HG03135 (cell line): ENCODE measurements around the gene NDUFAF8.

Experiments
- ATAC-seq: cut with Tn5 transposase; IDR thresholded peaks from one replicate; pipeline ENCODE4 v1.9.1; 2021; ENCODE audit warnings: mild to moderate bottlenecking, moderate library complexity; ENCODE audit not compliant: unreplicated experiment

The NDUFAF8 gene

GRCh38 chr17:81238815-81239713 is at the start of gene NDUFAF8, which contains the start of gene TEPSIN:
Gene NDUFAF8 (plus strand): TSS chr17:81239318. CDS start chr17:81239364, 46 bp downstream.
Gene TEPSIN (minus strand): TSS chr17:81239055. CDS start chr17:81239033, 22 bp downstream.
- peak; percentile 90 for ATAC-seq

DNA sequence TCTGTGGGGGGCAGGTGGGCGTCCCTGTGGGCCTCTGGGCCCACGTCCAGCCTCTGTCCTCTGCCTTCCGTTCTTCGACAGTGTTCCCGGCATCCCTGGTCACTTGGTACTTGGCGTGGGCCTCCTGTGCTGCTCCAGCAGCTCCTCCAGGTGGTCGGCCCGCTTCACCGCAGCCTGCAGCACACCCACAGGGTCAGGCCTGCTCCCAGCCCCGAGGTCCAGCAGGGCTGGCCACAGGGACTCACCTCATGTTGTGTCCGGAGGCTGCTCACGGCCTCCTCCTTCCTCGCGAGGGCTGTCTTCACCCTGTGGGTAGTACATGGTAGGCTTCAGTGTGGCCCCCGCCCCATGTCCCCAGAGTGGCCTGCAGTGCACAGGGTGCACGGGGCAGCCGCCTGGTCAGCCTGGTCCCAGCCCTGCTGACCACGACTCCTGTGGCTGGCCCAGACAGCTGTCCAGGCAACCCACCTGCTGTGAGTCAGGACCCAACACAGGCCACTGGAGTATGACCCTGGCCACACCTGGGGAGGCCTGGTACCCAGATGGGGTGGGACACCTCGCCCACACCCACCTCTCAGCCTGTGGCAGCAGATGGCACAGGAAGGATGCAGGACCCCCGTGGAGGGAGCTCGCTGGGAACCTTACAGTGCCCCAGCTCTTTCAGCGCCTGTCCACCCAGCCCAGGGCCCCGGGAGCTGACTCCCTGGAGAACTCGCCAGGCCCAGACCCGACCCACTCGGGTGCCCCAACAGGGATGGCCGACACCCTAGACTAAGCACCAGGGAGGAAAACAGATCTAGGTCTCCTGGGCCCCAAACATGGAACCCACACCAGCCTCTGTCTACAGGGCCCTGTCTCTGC is 49.2 kb upstream of the NDUFAF8 start:
- ATAC-seq = no peak

GRCh38 chr17:81190591-81190990 is 48.5 kb upstream of the NDUFAF8 start:
- no peak for ATAC-seq

DNA sequence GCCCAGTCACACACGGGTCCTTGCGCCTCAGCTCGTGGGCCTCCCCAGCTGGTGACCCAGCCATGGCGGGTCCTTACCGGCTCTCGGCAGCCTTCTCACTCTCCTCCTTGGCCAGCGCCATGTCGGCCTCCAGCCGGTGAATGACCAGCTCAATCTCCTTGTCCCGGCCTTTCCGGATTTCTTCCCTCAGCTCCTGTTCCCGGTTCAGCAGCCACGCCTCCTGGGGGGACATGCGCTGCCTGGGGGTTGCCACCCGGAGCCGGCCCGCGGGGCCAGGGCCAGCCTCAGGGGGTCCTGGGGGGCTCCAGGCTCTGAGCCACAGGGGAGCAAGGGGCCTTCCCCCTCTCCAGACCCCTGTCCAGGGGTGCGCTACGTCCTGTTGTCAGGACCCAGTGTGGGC is 48.0 kb upstream of the NDUFAF8 start:
- ATAC-seq = no peak

DNA sequence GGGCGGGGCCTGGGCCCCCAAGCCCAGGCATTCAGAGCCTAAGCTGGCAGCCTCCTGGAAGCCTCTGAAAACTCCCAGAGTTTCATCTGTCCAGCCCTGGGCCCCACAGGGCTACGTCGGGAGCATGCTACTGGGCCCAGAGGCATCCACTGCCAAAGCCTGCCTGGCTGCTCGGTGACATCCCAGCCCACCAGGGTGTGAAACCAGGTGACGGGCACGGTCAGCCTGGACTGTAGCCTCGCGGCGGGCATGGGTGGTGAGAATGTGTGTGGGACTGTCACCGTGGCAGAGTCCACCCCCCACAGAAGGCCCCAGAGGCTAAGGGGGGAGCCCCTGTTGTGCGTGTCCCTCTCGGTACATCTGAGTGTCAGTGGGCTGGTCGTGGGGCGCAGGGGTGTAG is 47.5 kb upstream of the NDUFAF8 start:
- no peak for ATAC-seq

- no peak for ATAC-seq
Observed at GRCh38 chr17:81192386-81193050, 46.6 kb upstream of the NDUFAF8 start.

- ATAC-seq = no peak
Observed at GRCh38 chr17:81193051-81193410, 46.1 kb upstream of the NDUFAF8 start.

- ATAC-seq = no peak
Observed at GRCh38 chr17:81193470-81194224, 45.5 kb upstream of the NDUFAF8 start.

DNA sequence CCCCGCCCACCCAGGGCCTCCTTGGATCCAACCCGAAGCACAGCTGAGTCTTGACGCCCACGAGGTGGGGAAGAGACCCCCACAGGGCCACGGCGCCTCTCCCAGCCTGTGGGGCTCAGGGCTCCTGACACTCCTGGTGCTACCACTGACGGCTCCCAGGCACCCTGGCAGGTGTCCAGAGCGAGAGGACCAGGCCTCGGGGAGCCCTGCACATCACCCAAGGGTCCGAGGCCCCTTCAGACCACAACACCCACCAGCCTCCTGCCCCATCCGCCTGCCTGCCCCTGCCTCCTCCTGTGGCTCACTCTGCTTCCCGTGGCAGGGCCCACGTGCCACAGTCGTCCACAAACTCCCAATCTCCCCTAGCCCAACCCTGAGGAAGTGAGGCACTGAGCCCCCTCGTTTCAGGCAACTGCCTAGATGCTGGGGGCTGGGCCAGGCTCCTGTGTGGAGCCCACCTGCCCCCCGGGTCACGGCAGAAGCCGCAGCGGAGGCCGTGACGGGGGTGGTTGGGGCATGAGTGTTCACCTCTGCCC is 44.8 kb upstream of the NDUFAF8 start:
- ATAC-seq = no peak

DNA sequence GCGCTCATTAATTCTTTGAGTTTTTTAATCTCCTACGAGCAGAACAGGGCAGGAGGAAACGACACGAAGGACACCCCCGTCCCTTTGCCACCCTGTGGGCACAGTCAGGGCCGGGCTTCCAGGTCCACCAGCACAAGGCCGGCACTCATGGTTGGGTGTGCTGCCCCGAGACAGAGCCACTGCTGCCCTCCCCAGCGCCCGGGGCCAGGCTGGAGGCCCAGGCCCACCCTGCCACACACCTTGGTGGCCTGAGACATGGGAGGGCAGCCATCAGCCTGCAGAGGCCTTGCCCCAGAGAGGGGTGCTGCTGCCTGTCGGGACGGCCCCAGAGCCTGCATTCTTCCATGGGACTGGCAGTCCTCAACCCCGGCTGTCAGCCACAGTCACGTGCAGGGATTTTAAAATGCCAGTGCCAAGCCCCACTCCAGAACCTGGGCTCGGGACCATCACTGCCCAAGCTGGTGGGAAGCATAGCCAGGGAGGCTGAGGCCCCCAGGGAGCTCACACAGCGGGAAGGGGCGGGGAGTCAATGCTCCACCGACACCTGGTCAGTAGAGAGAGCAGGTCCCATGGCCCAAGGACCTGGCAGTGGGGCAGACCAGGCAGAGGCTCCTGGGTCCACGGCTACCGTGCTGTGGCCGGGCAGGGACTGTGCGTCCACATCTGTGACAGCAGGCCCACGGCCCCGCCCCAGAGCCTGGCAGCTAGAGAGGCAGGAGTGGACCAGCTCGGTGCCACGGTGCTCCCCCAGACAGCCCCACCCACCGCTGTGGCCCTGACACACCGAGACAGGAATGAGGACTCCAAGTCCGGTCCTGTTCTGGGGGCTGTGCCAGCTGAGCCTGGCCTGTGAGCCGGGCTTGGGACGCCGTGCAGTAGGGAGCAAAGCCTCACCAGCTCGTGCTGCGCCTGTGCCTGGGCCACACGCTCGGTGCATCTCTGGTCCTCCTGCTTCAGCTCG is 43.9 kb upstream of the NDUFAF8 start:
- ATAC-seq = no peak

GRCh38 chr17:81195941-81196495 is 43.1 kb upstream of the NDUFAF8 start:
- ATAC-seq = no peak

- ATAC-seq = no peak
Observed at GRCh38 chr17:81196505-81197408, 42.4 kb upstream of the NDUFAF8 start.

DNA sequence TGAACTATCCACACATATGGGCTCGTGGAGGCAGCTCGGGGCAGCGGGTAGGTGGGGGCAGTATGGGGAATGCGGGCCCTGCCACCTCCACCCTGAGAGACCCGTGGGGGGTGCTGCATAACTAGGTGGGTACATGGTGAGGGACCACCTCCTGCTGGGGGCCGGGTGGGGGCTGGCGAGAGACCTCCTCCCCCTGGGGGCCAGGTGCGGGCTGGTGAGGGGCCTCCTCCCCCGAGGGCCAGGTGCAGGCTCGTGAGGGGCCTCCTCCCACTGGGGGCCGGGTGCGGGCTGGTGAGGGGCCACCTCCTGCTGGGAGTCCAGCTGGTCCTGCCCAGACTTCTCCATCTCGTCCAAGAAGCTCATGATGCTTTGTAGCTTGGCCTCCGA is 41.7 kb upstream of the NDUFAF8 start:
- no peak for ATAC-seq

DNA sequence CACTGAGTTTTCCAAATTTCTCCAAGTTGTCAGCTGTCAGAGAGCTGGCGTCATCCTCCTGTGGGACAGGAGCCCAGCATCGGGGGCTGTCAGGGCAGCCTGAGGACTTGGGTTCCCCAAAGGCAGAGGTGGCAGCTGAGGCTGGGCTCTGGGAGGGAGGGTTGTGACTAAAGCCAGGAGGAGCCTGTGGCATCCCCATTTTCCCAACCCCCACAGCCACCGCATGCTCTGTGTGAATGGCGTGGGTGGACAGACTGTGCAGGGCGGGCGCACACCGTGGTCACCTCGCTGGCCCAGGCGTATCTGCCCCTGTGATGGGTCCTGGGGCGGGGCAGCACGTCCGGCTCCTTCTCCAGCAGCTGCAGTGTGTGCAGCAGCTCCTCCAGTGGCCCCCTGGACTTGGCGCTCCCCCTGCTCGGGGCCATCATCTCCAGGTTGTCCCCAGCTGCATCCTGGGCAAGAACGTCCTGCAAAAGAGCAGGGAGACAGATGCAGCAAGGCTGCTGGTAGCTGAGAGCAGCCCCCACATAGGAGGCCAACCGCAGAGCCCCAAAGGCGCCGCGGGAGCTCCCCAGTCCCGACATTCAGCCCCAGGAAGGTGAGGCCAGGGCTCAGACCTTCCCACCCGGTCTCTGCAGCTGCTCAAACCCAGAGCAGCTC is 41.2 kb upstream of the NDUFAF8 start:
- no peak for ATAC-seq

- no peak for ATAC-seq
Observed at GRCh38 chr17:81198826-81199481, 40.2 kb upstream of the NDUFAF8 start.

DNA sequence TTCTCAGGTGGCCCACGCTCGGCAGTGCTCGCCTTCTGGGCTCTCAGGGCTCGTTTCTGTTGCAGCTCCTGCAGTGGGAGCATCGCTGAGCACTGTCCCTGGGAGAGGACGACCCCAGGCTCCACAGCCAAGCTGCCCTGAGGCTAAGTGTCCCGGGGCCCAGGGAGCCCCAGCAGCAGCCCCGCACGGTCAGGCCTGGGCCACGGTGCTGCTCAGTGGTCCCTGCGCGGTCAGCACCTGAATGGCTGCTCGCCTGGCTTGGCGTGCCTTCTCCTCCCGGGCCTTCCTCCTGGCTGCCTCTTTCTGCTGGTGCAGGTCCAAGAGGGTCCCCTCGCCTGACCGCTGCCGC is 39.7 kb upstream of the NDUFAF8 start:
- no peak for ATAC-seq

DNA sequence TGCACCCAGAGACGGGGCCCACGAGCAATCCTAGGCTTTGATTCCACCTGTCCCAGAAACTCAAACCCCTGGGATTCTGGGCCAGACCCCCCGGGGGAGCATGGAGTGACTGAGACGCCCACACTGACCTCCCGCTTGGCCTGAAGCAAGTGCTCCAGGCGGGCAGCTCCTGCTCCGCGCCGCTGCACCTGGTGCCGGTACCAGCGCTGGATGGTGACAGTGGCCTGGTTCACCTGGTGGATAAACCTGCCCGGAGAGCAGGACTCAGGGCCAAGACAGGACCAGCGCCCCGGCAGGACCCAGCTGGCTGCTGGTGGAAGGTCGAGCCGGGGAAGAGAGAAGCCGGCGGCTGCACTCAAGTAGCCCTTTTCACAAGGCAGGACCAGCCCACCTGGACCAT is 38.9 kb upstream of the NDUFAF8 start:
- no peak for ATAC-seq
